CD4-positive, alpha-beta T cell treated with Interleukin-17A for 1 hour (primary cell): ENCODE measurements around the gene LPP.

Experiments used
- DNase-seq: peaks from one replicate; pipeline ENCODE4 v3.0.0-alpha.2; 2020

Gene LPP

GRCh38 chr3:188529228-188529627 is 375.3 kb downstream of the LPP start:
- DNase-seq: no peak

GRCh38 chr3:188530226-188530625 is 376.3 kb downstream of the LPP start:
- DNase-seq: no peak

- no peak for DNase-seq
Observed at GRCh38 chr3:188531210-188531609, 377.3 kb downstream of the LPP start.

GRCh38 chr3:188533172-188533571 is 379.2 kb downstream of the LPP start:
- no peak for DNase-seq

GRCh38 chr3:188533612-188534357 is 379.8 kb downstream of the LPP start:
- no peak for DNase-seq

GRCh38 chr3:188534633-188535032 is 380.7 kb downstream of the LPP start:
- DNase-seq: no peak

- no peak for DNase-seq
Observed at GRCh38 chr3:188537606-188538005, 383.6 kb downstream of the LPP start.

GRCh38 chr3:188539037-188539436 is 385.1 kb downstream of the LPP start:
- no peak for DNase-seq

- no peak for DNase-seq
Observed at GRCh38 chr3:188539631-188540194, 385.8 kb downstream of the LPP start.

GRCh38 chr3:188542196-188542595 is 388.2 kb downstream of the LPP start:
- DNase-seq: no peak

GRCh38 chr3:188544012-188544411 is 390.1 kb downstream of the LPP start:
- DNase-seq: no peak

GRCh38 chr3:188546835-188547670 is 393.1 kb downstream of the LPP start:
- DNase-seq: no peak

- peak; percentile 65 for DNase-seq
Observed at GRCh38 chr3:188553569-188553968, 399.6 kb downstream of the LPP start.

GRCh38 chr3:188554404-188554803 is 400.4 kb downstream of the LPP start:
- no peak for DNase-seq

GRCh38 chr3:188557235-188557634 is 403.3 kb downstream of the LPP start:
- no peak for DNase-seq

- DNase-seq: no peak
Observed at GRCh38 chr3:188558343-188559071, 404.6 kb downstream of the LPP start.

- no peak for DNase-seq
Observed at GRCh38 chr3:188559072-188559429, 405.1 kb downstream of the LPP start.

- DNase-seq: no peak
Observed at GRCh38 chr3:188559856-188560255, 405.9 kb downstream of the LPP start.

- DNase-seq: no peak
Observed at GRCh38 chr3:188562144-188562543, 408.2 kb downstream of the LPP start.

GRCh38 chr3:188567478-188568195 is 413.7 kb downstream of the LPP start:
- DNase-seq: no peak

GRCh38 chr3:188568736-188569135 is 414.8 kb downstream of the LPP start:
- no peak for DNase-seq

GRCh38 chr3:188571531-188572095 is 417.7 kb downstream of the LPP start:
- no peak for DNase-seq
